IPS-15b (cell line): ENCODE results near the gene SIPA1L2.

Experiments
- H3K27me3 ChIP-seq: one replicate; pipeline ENCODE4 v1.6.1; 2013; ENCODE audit warnings: low read length; ENCODE audit not compliant: control insufficient read depth, insufficient read depth
- H3K36me3 ChIP-seq: one replicate; pipeline ENCODE4 v1.6.1; 2013; ENCODE audit warnings: low read length; ENCODE audit not compliant: control insufficient read depth, insufficient read depth
- H3K4me1 ChIP-seq: one replicate; pipeline ENCODE4 v1.6.1; 2013; ENCODE audit warnings: mild to moderate bottlenecking, low read length; ENCODE audit not compliant: control insufficient read depth, insufficient read depth
- H3K4me3 ChIP-seq: one replicate; pipeline ENCODE4 v1.5.1; 2013; ENCODE audit warnings: low read depth, low read length
- H3K9ac ChIP-seq: one replicate; pipeline ENCODE4 v1.6.1; 2013; ENCODE audit warnings: low read depth, mild to moderate bottlenecking, low read length
- H3K9me3 ChIP-seq: one replicate; pipeline ENCODE4 v1.6.1; 2013; ENCODE audit warnings: mild to moderate bottlenecking, low read length; ENCODE audit not compliant: control insufficient read depth, insufficient read depth

The SIPA1L2 gene

DNA sequence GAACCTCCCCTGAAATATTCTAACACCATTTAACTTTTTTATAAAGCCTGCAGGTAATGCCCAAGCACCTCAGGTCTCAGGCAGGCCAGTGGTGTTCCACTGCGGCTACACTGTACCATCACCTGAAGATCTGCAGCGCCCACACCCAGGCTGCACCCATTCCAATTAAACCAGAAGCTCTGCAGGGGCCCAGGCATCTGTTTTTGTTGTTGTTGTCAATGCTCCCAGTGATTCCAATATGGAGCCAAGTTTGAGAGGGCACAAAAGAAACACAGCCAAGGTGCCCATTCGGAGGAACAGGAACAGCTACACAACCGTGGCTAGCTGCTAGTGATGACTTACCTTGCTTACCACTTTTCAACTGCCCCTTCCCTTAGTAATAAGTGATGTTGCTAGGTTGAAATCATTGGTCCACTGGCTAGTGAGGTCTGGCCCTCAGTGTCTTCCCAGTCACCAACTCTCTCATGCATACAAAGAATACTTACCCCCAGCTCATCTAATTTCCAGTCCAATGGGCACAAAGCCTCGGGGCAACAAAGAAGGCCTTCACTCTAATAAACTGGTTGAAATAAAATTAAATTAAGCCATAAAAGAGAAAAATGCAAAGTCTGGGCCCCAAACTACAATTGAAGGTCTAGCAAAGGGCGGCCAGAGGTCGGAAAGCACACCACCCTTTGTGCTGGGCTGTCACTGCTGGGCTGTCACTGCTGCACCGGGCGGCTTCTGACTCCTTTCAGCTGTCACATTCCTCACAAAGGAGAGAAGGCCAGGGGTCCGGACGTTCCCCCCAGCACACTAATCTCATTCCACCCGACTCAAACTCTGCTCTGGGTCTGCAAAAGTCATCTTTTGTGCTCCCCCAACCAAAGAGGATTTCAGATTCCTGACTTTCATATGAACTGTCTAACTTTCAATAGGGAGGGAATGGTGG lies 34.9 kb downstream of the SIPA1L2 start:
- no peaks in the 10 kb centered on the region for H3K4me1 ChIP-seq
- no peaks in the 10 kb centered on the region for H3K9me3 ChIP-seq
- no peaks in the 10 kb centered on the region for H3K36me3 ChIP-seq
- no peak overlapping the region for H3K4me3 ChIP-seq
- H3K27me3 ChIP-seq = no peaks in the 10 kb centered on the region
- H3K9ac ChIP-seq = no peak overlapping the region

DNA sequence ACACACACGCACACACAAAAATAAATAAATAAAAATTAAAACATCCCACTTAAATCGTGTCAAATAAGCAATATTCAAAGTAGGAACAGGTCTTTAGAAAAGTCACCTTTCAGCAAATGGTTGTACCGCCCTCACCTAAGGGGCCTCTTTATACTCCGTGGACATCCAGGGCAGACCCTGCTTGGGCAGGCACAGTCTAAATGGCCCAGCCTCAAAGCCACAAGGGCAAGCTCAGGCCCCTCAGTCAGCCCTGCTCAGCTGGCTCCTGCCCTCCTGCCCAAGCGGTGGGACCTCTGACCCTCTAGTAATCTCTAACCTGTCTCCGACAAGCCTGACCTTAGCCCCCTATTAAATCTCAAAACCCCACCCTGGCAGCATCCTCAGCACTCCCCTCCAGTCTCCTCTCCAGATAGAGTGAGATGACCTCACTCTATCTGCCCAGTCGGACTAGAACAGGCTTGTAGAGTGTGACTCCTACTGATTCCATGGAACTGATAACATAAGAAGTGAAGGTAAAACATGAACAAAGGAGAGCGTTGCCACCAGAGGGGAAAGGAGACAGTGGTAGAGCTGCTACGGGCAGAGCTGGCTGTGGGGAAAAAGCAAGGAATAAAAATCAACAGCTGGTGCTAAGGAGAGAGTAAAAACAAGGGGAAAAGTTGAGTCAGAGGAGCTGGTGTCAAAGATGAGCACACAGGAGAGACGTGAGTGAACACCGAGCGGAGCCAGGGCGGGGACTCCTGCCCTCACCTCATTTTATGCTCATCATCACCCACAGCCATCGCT lies 36.0 kb downstream of the SIPA1L2 start:
- H3K9ac ChIP-seq = no peak overlapping the region
- H3K27me3 ChIP-seq = no peaks in the 10 kb centered on the region
- no peak overlapping the region for H3K4me3 ChIP-seq
- no peaks in the 10 kb centered on the region for H3K4me1 ChIP-seq
- H3K9me3 ChIP-seq = no peaks in the 10 kb centered on the region
- H3K36me3 ChIP-seq = no peaks in the 10 kb centered on the region

DNA sequence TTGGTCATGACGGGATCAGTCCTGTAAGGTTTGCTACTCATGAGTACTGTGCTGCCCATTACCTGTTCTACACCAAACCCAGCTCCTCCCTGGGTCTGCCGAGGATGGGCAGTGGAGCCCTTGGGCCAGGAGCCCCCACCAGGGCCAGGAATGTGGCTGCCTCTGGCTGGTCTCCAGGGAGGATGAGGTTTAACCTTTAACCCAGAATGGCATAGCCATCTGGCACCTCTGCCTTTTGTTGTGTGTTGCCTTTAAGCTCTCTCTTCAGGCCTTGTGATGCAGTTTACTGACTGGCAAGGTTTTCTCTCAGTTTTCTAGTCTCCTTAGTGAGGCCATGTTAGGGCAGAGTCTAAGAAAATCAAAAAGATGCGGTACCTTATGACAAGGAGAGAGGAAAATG lies 38.6 kb downstream of the SIPA1L2 start:
- Histone ChIP-seq H3K36me3 (no peaks in the 10 kb centered on the region), H3K9ac (no peak overlapping the region), H3K9me3 (no peaks in the 10 kb centered on the region), H3K4me1 (no peaks in the 10 kb centered on the region), H3K27me3 (no peaks in the 10 kb centered on the region), H3K4me3 (no peak overlapping the region)

DNA sequence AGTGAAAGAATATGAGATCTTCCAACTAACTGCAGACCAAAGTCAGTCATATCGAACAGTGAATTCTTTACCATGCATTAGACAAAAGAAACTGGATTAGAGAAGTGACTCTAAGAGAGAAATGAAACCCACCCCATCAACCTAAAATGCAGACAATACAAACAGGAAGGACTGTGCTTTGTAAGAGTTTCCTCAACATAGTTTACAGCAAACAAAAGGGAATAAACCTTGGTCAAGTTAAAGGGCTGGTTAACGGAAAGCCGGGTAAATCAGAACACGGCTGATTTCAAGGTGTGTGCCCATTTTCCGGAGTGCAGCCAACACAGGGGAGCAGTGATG lies 39.2 kb downstream of the SIPA1L2 start:
- Histone ChIP-seq H3K4me3 (no peak overlapping the region), H3K9ac (no peak overlapping the region), H3K4me1 (peaks cover 1% of the 10 kb centered on the region), H3K9me3 (no peaks in the 10 kb centered on the region), H3K36me3 (no peaks in the 10 kb centered on the region), H3K27me3 (no peaks in the 10 kb centered on the region)

DNA sequence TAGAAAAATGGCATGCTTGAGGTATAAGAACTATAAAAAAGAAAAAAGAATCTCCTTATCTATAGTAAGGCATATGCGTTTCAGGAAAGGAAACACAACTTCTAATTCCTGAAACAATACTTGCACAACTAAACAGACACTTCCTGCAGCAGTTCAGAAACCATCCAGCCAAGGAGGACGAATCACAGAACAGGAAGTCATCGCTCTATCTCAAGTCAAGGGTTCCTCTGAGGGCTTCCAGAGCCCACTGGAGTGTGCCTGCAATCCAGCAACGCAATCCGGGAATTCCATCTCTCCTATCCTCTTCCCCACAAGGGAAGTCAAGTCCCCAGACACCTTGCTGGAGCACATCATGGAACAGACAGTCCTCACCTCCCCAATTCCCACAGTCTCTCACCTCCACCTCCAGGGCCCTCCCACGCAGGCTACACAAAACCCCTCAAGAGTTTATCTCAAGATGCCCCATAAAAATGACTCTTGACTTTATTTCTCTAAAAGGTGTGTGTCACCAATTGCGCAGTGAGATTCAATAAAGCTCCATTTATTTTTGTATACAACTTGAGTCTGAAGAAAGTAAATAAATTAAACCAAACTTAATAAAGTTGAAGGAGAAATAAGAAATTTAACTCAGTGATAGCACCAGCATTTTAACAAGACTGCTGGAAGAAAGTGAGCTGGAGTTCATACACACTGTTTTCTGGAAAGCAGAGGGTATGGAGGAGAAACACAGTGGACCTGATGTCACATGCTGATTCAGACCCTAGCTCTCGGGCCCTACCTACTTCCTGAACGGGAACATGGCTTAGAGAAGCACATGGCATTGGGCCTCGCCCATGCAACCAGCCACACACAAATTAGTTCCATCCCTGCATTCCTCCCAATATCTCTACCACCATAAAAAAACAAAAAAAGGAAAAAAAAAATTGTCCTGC lies 39.9 kb downstream of the SIPA1L2 start:
- Histone ChIP-seq H3K4me1 (peaks cover 5% of the 10 kb centered on the region), H3K9ac (no peak overlapping the region), H3K4me3 (no peak overlapping the region), H3K27me3 (no peaks in the 10 kb centered on the region), H3K36me3 (no peaks in the 10 kb centered on the region), H3K9me3 (no peaks in the 10 kb centered on the region)

DNA sequence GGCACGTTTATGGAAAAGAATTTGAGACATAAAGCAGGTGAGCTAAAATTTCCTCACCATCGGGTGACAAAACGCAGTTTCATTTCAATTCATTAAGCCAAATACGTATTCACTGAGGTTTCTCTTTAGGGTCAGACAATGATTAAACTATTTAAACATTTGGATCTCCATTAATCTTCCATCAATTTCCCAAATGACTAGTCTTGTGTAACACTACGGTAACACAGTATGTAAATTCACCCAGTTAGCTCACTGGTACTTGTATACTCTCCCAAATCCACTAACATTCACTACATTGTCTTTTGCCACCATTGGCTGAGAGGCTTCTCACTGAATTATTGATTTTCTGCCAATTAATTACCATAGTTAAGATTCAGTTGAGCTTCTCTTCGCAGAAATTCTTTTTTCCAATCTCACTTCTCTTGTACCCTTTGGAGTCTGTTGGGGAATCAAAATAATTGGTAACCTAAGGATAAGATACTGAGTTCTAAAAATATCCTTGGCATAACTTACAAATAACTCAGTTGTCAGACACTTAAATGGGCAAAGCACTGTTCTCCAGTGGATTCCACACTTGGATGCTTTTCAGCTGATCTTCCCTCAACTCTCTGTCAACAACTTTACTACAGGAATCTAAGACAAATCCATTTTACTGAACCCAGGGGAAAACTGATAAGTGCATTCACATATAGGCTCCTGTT lies 40.7 kb downstream of the SIPA1L2 start:
- H3K4me1 ChIP-seq = peaks cover 5% of the 10 kb centered on the region
- H3K36me3 ChIP-seq = no peaks in the 10 kb centered on the region
- no peak overlapping the region for H3K4me3 ChIP-seq
- H3K9me3 ChIP-seq = no peaks in the 10 kb centered on the region
- no peak overlapping the region for H3K9ac ChIP-seq
- H3K27me3 ChIP-seq = no peaks in the 10 kb centered on the region

DNA sequence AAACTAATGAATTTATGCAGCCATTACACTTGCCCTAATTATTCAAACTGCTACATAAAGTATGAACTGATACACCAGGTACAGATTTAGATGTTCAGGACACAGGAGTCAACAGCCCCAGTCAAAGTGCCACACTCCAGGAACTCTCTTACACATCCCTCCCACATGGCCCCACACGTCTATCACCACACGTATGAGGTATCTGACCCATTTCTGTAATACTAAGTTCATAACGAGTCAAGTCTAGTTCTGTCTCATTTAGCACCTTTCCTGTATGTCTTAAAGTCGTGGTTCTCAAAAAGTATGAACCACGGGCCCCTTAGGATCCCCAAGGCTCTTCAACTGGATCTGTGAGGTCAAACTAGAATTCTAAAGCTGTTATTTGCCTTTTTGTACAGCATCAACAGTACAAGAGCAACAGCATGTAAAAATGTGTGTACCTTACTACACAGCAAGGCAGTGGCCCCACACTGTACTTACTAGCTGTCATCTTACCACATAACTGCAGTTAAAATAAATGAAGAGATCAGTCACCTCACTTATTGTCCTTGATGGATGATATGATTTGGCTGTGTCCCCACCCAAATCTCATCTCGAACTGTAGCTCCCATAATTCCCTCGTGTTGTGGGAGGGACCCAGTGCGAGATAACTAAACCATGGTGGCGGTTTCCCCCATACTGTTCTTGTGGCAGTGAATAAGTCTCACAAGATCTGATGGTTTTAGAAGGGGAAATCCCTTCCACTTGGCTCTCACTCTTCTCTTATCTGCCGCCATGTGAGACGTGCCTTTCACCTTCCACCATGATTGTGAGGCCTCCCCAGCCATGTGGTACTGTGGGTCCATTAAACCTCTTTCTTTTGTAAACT lies 42.6 kb downstream of the SIPA1L2 start:
- H3K36me3 ChIP-seq = no peaks in the 10 kb centered on the region
- no peaks in the 10 kb centered on the region for H3K9me3 ChIP-seq
- no peak overlapping the region for H3K4me3 ChIP-seq
- no peaks in the 10 kb centered on the region for H3K27me3 ChIP-seq
- peaks cover 5% of the 10 kb centered on the region for H3K4me1 ChIP-seq
- H3K9ac ChIP-seq = no peak overlapping the region

DNA sequence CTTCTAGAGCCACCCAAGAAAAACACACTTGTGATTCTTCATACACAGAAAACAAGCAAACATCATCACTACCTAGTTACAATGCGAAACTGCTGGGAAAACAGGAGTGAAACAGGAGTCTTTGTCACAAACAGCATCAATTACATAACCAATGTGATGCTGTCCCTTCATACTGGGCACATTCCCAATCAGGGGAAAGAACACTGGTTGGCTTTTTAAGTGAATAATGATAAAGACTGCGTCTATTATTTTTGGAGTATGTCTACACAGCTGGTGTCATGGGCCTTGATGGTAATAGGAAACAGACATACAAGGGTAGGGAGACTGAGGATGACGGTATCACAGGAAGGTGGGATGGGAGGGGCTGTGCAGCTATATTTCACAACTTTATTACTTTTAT lies 43.3 kb downstream of the SIPA1L2 start:
- no peak overlapping the region for H3K9ac ChIP-seq
- H3K4me1 ChIP-seq = peaks cover 5% of the 10 kb centered on the region
- H3K9me3 ChIP-seq = no peaks in the 10 kb centered on the region
- no peak overlapping the region for H3K4me3 ChIP-seq
- no peaks in the 10 kb centered on the region for H3K27me3 ChIP-seq
- no peaks in the 10 kb centered on the region for H3K36me3 ChIP-seq

DNA sequence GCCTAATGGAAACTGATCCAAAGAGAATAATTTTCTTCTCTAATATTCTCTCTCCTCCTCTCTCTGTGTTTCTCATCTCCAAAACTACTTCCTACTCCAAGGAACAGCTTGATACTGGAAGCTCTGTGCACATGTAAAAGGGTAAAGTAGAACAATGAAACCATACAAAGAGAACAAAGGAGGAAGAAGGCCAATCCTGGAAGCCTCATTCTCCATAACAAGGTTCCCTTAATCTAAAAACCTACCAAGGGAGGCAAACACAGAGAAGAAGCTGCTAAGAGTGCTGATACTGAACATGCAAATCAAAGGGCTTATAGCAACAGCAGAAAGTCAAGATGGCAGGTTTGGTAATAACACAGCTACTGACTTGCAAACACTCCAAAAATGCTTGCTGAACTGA lies 44.4 kb downstream of the SIPA1L2 start:
- Histone ChIP-seq H3K4me1 (peaks cover 5% of the 10 kb centered on the region), H3K9me3 (no peaks in the 10 kb centered on the region), H3K27me3 (no peaks in the 10 kb centered on the region), H3K36me3 (no peaks in the 10 kb centered on the region), H3K9ac (no peak overlapping the region), H3K4me3 (no peak overlapping the region)

DNA sequence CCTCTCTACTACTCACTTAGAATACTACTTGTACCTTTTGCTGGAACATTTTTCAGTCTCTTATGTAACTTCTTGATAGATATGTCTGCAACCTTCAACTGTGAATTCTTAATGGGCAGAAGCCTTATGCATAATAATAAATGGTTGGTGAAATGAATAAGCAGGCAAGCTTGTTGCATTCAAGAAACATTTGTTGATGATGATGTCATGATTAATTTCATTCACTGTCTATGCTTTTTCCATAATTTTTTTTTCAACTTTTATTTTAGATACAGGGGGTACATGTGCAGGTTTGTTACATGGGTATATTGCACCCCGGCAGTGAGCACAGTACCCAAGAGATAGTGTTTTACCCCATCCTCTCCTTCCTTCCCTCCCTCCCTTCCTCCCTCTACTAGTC lies 48.0 kb downstream of the SIPA1L2 start:
- H3K9me3 ChIP-seq = no peaks in the 10 kb centered on the region
- H3K27me3 ChIP-seq = no peaks in the 10 kb centered on the region
- H3K4me1 ChIP-seq = peaks cover 7% of the 10 kb centered on the region
- H3K36me3 ChIP-seq = no peaks in the 10 kb centered on the region
- H3K4me3 ChIP-seq = no peak overlapping the region
- H3K9ac ChIP-seq = no peak overlapping the region
